Heart left ventricle (tissue), 13 donors: ENCODE results near the gene MS4A10.

ENCODE experiments used
- CTCF ChIP-seq, 12 donors: fragments of 200-600 bp; sonication (generic) in 4 of 12; IDR thresholded peaks; one replicate each; pipeline versions ENCODE4 v1.5.0 to v1.8.0; 2018 to 2022; ENCODE audit warnings: antibody characterized with exemption in 12 of 12, mild to moderate bottlenecking in 5 of 12
- POLR2A ChIP-seq, 2 donors: fragments of 450-650 bp; IDR thresholded peaks; one replicate each; pipeline ENCODE4 v1.6.1; 2017; ENCODE audit warnings: antibody characterized with exemption in 2 of 2, mild to moderate bottlenecking in 2 of 2, moderate library complexity in 2 of 2
- donor health status: ischemic (EF 13 %, LVEDD 7.1; RV severe dilation, severe dysfunction).
- donor health status: DM: no; HTN: yes; CAD: no.
- donor health status: DM: no; HTN: no; CAD: no.
- donor health status: ischemic (EF 25% LVEDD 6.9; RV normal size, moderate dysfunction).
- donor health status: ischemic (EF 25% LVEDD 5.7; RV mildly dilated, moderate dysfunction).
- donor health status: ischemic (EF 35%, LVEDD 5.7; RV mildly dilated, moderate dysfunction).
- donor health status: nonischemic (EF 11% LVEDD 7.7; RV severe dilation, severe dysfunction).
- donor health status: DM: yes; HTN: yes; CAD: no.
- donor health status: PGD.
- donor health status: ischemic (EF 29% LVEDD 5.4; RV normal size, mild dysfunction).
- donor health status: nonischemic (EF 23%, LVEDD 6.1; RV moderate dilation, normal function).

GRCh38 chr11:60809249-60809648, 24.1 kb downstream of the MS4A10 start:
- TF ChIP-seq POLR2A (IDR thresholded peaks at IDR 0.05) (no peak), CTCF (IDR thresholded peaks at IDR 0.05) (no peak)
